ENCODE data around the gene MYO15A. TPM values are rescaled to one million over a fixed set of nuclear protein-coding genes. Genes with fewer than 3 reads are reported as not detected.

MYO15A gene
- polyA plus RNA-seq, 3 donors = 0.31 to 4.4 (median 0.56) TPM

DNA sequence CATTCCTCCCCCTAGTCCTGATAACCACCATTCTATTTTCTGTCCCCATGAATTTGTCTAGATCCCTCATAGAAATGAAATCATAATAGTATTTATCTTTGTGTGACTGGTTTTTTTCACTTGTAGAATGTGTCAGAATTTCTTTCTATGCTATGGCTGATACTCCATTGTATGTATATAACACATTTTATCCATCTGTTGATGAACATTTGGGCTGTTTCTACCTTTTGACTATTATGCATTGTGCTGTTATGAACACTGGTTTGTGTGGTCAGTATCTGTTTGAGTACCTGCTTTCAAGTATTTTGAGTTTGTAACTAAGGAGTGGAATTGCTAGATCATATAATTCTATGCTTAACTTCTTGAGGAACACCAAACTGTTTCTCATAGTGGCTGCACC is 36.8 kb upstream of the MYO15A start:
- Histone ChIP-seq H4K20me1 (ENCODE audit: insufficient read depth, low read length) (no peaks in the 10 kb centered on the region), H3K27ac (ENCODE audit: low read depth in 1 of 2, low read length in 2 of 2) (no peak overlapping the region), H3K9ac (ENCODE audit: insufficient read depth, low read length, poor library complexity, severe bottlenecking) (no peak overlapping the region), H3K4me1 (ENCODE audit: control insufficient read depth in 1 of 2, insufficient read depth in 2 of 2, low read length in 2 of 2) (peaks cover 0 to 6% of the 10 kb centered on the region in 2 donors), H3K4me3 (replicated peaks in 1 of 3; ENCODE audit: low read depth in 2 of 3, low read length in 3 of 3) (no peak overlapping the region), H3K4me2 (replicated peaks; ENCODE audit: extremely low read depth, low read length, poor library complexity, severe bottlenecking) (no peak overlapping the region), H2AFZ (ENCODE audit: insufficient read depth, low read depth, low read length, poor library complexity, severe bottlenecking) (no peak overlapping the region), H3K79me2 (ENCODE audit: insufficient read depth, low read length) (no peaks in the 10 kb centered on the region), H3K27me3 (ENCODE audit: control insufficient read depth in 2 of 2, insufficient read depth in 2 of 2, low read length in 2 of 2) (no peaks in the 10 kb centered on the region), H3K9me3 (replicated peaks in 1 of 2; ENCODE audit: control insufficient read depth in 1 of 2, insufficient read depth in 1 of 2, low read length in 2 of 2) (no peaks in the 10 kb centered on the region), H3K36me3 (replicated peaks in 1 of 2; ENCODE audit: control insufficient read depth in 1 of 2, insufficient read depth in 2 of 2, low read length in 2 of 2) (peaks cover 0 to 6% of the 10 kb centered on the region in 2 donors)
- Mint-ChIP-seq H3K27me3 (ENCODE audit: low read depth in 3 of 3) (peaks cover 0 to 10% (median 8%) of the 10 kb centered on the region in 3 donors), H3K36me3 (peaks cover 1 to 4% of the 10 kb centered on the region in 2 donors), H3K4me3 (no peak overlapping the region), H3K27ac (no peak overlapping the region), H3K9me3 (no peaks in the 10 kb centered on the region), H3K4me1 (peaks cover 7% of the 10 kb centered on the region)
- intact Hi-C loops (cut with micrococcal nuclease) = no loop called here
- TF ChIP-seq, protein P1, sequence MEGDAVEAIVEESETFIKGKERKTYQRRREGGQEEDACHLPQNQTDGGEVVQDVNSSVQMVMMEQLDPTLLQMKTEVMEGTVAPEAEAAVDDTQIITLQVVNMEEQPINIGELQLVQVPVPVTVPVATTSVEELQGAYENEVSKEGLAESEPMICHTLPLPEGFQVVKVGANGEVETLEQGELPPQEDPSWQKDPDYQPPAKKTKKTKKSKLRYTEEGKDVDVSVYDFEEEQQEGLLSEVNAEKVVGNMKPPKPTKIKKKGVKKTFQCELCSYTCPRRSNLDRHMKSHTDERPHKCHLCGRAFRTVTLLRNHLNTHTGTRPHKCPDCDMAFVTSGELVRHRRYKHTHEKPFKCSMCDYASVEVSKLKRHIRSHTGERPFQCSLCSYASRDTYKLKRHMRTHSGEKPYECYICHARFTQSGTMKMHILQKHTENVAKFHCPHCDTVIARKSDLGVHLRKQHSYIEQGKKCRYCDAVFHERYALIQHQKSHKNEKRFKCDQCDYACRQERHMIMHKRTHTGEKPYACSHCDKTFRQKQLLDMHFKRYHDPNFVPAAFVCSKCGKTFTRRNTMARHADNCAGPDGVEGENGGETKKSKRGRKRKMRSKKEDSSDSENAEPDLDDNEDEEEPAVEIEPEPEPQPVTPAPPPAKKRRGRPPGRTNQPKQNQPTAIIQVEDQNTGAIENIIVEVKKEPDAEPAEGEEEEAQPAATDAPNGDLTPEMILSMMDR (IDR thresholded peaks at IDR 0.05) = no peak
- DNase-seq = no peak

DNA sequence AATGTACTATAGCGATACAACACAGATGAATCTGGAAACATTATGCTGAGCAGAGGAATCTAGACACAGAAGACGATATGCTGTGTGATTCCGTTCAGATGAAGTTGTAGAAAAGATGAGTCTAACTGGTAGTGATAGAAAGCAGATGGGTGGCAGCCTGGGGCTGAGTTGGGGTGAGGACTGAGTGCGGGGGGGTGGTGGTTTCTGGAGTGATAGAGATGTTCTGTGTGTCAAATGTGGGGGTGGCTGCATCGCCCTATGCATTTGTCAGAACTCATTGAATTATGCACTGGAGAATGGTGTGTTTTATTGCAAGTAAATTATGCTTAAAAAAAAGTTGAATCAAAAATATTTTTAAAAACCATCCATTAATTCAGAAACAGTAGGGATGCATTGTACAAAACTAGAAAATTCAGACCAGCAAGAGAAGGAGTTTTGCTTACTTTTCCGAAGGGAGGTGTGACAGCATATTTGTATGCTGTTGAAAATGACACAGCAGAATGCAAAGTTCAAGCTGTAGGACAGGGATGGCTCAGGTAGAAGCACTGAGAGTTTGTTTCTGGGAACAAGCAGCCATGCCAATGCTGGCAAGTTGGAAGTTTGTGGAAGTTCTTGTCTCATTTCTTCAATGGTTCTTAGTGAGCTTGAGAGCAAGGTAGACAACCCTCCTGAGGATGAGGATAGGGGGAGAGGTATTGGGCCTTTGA is 33.8 kb upstream of the MYO15A start:
- H3K9me3 Mint-ChIP-seq = no peaks in the 10 kb centered on the region
- peaks cover 4 to 15% (median 14%) of the 10 kb centered on the region in 3 donors for H3K27me3 Mint-ChIP-seq (ENCODE audit: low read depth in 3 of 3)
- intact Hi-C loops (cut with micrococcal nuclease) = no loop called here

More for the DNA sequence above, 33.8 kb upstream of the MYO15A start:
- Histone ChIP-seq H3K36me3 (replicated peaks in 1 of 2; ENCODE audit: control insufficient read depth in 1 of 2, insufficient read depth in 2 of 2, low read length in 2 of 2) (no peaks in the 10 kb centered on the region), H3K9me3 (replicated peaks in 1 of 2; ENCODE audit: control insufficient read depth in 1 of 2, insufficient read depth in 1 of 2, low read length in 2 of 2) (no peaks in the 10 kb centered on the region), H3K4me1 (ENCODE audit: control insufficient read depth in 1 of 2, insufficient read depth in 2 of 2, low read length in 2 of 2) (peaks cover 0 to 6% of the 10 kb centered on the region in 2 donors), H3K4me3 (replicated peaks in 1 of 3; ENCODE audit: low read depth in 2 of 3, low read length in 3 of 3) (no peak overlapping the region), H3K4me2 (replicated peaks; ENCODE audit: extremely low read depth, low read length, poor library complexity, severe bottlenecking) (no peak overlapping the region), H3K79me2 (ENCODE audit: insufficient read depth, low read length) (no peaks in the 10 kb centered on the region), H3K27ac (ENCODE audit: low read depth in 1 of 2, low read length in 2 of 2) (no peak overlapping the region), H3K9ac (ENCODE audit: insufficient read depth, low read length, poor library complexity, severe bottlenecking) (no peak overlapping the region), H3K27me3 (ENCODE audit: control insufficient read depth in 2 of 2, insufficient read depth in 2 of 2, low read length in 2 of 2) (no peaks in the 10 kb centered on the region), H2AFZ (ENCODE audit: insufficient read depth, low read depth, low read length, poor library complexity, severe bottlenecking) (no peak overlapping the region), H4K20me1 (ENCODE audit: insufficient read depth, low read length) (no peaks in the 10 kb centered on the region)
- Mint-ChIP-seq H3K4me1 (peaks cover 7% of the 10 kb centered on the region), H3K36me3 (no peaks in the 10 kb centered on the region), H3K4me3 (no peak overlapping the region), H3K27ac (no peak overlapping the region)
- WGBS (ENCODE audit: insufficient coverage) = 92% methylated on average over 5 of the region's 6 CpGs
- TF ChIP-seq, protein P1 (IDR thresholded peaks at IDR 0.05) = no peak
- DNase-seq = no peak

Data from CD14-positive monocyte (primary cell).